ENCODE data around the gene THYN1. TPM values are rescaled to one million over a fixed set of nuclear protein-coding genes. Genes with fewer than 3 reads are reported as not detected.
A peak's percentile ranks its signal among the peaks of the same experiment; 100 is the strongest.
"Not testable (repeated sequence)": the region's sequence is repeated elsewhere in the genome, so short reads cannot be mapped to it uniquely, and the experiment has no call there.

The THYN1 gene
- total RNA-seq, 1 experiment from 2014 or later = 48.4 TPM

GRCh38 chr11:134275188-134275533 is 22.0 kb upstream of the THYN1 start:
- DNase-seq (ENCODE audit: low read depth) = no peak

DNA sequence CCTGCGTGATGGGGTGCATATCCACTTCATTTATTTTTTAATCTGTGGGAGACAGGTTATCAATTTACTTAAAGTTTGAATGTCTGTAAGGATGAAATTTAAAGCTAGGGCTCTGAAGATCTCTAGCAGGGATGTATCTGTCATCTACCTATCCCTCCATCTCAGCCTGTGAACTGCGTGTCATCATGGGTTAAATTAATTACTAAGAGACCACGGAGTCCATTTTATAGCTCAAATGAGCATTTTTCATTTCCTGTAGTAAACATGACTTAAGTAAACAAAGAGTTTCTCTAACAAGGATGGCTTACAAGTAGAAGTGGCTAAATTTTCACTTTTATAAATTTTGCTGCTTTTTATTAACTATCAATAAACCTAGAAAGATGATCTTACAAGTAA is 20.2 kb upstream of the THYN1 start:
- no peak for DNase-seq (ENCODE audit: low read depth)

- DNase-seq (ENCODE audit: low read depth) = peak; percentile 29
Measured at GRCh38 chr11:134272381-134273316, 19.5 kb upstream of the THYN1 start.

- DNase-seq (ENCODE audit: low read depth) = no peak
Measured at GRCh38 chr11:134271978-134272377, 18.8 kb upstream of the THYN1 start.

- DNase-seq (ENCODE audit: low read depth) = peak; percentile 33
Measured at GRCh38 chr11:134270250-134270714, 17.1 kb upstream of the THYN1 start.

- no peak for DNase-seq (ENCODE audit: low read depth)
Measured at GRCh38 chr11:134267966-134268365, 14.8 kb upstream of the THYN1 start.

DNA sequence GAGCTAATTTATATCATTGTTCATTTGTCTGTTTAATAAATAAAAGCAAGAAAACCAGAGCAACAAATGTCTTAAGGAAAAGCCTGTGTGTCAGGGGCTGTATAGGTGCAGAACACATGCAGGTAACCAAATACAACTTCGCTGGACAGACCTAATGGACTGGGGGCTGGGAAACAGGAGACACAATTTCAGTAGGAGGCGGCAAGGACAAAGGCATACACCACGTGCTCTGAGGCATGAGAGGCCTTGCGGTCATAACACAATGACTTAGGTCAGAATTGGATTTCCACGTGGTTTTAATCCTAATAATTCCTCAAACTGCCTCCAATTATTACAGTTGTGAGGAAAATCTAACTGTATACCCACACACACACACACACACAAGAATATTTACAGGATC is 14.3 kb upstream of the THYN1 start:
- no peak for DNase-seq (ENCODE audit: low read depth)

DNA sequence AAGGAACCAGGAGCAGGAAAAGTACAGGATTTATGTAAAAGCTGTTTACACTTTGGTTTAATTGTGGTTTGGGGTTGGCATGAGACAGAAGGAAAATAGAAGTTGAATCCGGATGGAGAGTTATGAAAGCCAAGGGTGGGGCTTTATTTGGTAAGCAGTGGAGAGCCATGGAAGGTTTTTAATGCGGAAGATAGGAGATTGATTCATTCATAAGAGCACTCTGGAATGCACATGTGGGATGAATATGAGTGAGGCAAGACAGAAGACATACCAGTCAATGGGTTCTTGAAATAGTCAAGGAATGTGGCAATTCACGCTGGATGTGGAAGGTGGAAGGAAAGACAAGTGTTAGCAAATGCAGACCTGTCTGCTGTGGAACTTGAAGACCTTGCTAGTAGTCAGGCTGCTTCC is 13.7 kb upstream of the THYN1 start:
- peak; percentile 85 for DNase-seq (ENCODE audit: low read depth)

DNA sequence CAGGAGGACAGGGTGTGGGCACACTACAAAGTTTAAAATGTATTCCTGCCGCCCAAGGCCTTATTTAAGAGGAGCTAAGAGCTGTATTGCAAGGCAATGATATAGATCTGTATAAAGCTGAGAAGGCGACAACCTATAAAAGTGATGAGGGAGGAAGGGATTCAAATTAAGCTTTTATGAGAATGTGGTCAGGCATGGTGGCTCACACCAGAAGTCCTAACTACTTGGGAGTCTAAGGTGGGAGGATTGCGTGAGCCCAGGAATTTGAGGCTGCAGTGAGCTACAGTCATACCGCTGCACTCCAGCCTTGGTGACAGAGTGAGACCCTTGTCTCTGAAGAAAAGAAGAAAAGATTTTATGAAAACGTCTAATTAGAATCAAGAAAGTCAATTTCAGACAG is 13.3 kb upstream of the THYN1 start:
- DNase-seq (ENCODE audit: low read depth) = no peak

- DNase-seq (ENCODE audit: low read depth) = no peak
Measured at GRCh38 chr11:134264966-134265764, 12.0 kb upstream of the THYN1 start.

- peak; percentile 91 for DNase-seq (ENCODE audit: low read depth)
Measured at GRCh38 chr11:134261626-134262488, 8.7 kb upstream of the THYN1 start.

DNA sequence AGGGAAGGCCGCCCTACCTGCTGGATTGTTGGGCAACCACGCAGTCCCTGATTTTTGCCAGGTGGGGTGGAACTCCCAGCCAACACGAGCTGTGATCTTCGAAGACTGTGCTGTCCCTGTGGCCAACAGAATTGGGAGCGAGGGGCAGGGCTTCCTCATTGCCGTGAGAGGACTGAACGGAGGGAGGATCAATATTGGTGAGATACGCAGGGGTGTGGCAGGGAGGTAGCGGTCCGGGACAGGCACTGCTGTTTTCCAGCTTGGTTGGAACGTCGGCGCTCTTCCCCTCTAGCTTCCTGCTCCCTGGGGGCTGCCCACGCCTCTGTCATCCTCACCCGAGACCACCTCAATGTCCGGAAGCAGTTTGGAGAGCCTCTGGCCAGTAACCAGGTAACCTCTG is 7.8 kb upstream of the THYN1 start:
- DNase-seq (ENCODE audit: low read depth) = no peak

GRCh38 chr11:134260503-134260902 is 7.4 kb upstream of the THYN1 start:
- no peak for DNase-seq (ENCODE audit: low read depth)

- DNase-seq (ENCODE audit: low read depth) = no peak
Measured at GRCh38 chr11:134258577-134258976, 5.4 kb upstream of the THYN1 start.

DNA sequence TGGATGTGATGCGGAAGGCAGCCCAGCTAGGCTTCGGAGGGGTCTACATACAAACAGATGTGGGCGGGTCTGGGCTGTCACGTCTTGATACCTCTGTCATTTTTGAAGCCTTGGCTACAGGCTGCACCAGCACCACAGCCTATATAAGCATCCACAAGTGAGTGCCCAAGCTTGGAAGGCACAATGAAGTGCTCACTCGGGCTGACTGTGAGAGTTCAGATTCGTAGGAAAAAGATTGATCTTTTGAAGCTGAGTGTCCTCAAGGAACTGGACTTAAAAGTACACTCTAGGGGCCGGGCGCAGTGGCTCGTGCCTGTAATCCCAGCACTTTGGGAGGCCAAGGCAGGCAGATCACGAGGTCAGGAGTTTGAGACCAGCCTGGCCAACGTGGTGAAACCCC is 3.9 kb upstream of the THYN1 start:
- DNase-seq (ENCODE audit: low read depth) = no peak

DNA sequence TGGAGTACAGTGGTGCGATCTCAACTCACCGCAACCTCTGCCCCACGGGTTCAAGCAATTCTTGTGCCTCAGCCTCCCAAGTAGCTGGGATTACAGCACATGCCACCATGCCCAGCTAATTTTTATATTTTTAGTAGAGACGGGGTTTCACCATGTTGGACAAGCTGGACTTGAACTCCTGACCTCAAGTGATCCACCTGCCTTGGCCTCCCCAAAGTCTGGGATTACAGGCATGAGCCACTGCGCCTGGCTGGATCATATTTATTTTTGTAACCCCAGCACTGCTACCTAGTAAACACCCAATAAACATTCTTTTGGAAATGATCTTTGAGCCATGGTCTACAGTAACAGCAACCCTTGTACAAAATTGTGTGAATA is 2.0 kb upstream of the THYN1 start:
- not testable (repeated sequence) for DNase-seq (ENCODE audit: low read depth)

GRCh38 chr11:134254433-134255183 is 1.5 kb upstream of the THYN1 start:
- DNase-seq (ENCODE audit: low read depth) = no peak

DNA sequence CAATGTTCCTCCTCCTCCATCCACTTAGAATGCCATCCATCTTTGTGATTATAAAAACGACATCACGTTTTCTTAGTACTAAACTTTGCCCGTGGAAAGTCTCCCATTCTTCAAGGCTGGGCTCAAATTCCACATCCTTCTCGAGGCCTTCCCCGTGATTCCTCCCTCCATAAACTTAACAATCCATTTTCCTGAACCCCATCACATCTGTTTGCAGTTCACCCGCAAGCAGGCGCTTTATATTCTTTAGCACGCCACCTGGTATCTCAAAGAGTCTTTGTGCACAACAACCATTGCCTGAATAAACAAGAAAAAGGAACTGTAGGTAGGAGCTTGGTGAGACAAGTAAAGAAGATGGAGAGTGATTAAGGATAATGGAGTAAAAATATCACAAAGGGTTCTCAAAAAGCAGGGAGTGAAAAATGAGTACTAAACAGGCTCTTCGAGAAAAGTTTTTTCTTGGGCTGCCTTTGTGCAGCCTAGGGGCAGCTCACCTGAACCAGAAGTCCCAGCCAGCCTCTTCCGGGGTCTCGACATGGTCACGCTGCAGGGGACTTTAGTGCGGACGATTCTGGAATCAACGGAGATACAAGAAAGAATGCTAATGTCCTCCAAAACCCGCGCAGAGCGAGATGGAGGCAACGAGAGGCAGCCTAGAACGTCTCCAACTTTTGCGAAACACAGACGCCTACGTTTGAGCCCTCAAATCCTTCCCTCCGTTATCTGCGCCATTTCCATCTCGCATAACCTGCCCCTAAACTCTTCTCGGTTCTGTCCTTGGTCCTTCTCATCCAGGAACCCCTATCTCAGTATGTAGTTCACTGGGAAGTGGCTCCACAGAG is 585 bp downstream of the THYN1 start:
- DNase-seq (ENCODE audit: low read depth) = no peak

DNA sequence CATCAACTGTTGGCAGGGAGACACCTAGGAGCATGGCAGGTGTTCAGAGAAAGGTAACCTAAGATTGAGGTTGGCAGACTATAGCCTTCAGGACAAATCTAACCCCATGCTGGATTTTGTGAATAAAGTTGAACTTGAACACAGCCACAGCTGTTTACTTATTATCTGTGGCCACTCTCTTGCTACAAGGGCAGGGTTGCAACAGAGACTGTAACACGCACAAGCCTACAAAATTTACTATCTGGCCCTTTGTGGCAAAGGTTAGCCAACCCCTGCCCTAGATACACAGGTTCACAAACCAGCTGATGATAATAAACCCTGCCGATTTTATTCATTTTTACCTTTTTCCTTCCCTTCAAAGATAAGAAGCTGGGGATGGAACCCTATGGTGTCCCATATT is 2.5 kb downstream of the THYN1 start:
- no peak for DNase-seq (ENCODE audit: low read depth)

DNA sequence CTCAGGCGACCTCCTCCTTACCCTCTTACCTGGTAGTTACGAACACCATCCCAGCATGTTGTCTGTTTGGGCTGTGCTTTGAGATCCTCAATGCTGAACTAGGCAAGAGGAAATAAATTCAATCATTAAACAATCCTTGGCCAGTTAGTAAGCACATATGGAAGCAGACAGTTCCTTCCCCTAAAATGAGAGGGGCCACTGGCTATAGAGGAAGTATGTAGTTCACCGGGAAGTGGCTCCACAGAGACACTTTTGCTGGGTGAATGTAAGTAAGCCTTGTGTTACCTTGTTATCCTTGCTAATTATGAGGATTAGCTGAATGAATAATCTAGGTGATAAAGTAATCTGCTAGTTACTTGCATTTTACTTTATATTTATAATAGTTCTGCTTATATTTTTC is 2.9 kb downstream of the THYN1 start:
- no peak for DNase-seq (ENCODE audit: low read depth)
